Measurements from ENCODE around the gene EMX2. TPM values are rescaled to one million over a fixed set of nuclear protein-coding genes. Genes with fewer than 3 reads are reported as not detected.

EMX2 gene
- total RNA-seq, 4 donors from 2014 or later: 0.32 to 1.2 (median 0.89) TPM; not detected in 1

DNA sequence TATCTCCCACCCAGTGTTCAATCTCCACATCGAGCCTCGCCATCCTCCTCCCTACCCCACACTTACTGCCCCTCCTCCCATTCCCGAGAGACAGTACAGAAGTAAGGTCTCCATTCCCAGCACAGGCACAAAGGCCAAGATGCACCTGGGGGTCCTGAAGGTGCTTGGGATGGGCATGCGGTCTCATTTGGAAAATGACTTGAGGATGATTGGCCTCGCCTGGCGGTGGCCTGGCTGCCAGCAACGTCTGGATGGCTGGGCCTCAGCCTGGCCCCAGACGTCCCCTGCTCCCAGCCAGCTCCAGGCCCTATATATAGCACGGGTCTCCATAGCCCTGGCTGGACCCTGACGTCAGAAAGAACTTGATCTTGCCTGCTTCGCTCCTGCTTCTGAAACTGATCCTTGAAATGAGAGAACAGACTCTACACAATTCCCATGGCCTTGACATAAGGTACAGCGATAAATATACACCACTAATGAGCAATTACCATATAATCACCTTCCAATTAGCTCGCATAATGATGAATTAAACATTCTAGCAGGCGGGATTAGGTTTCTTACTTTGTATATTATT, 11.8 kb downstream of the EMX2 start:
- WGBS, 2 donors (ENCODE audit: low coverage in 1 of 2): 32 to 50% methylated on average over 6 to 7 of the region's 14 CpGs
- no peak overlapping the region for H3K27ac ChIP-seq
- H3K4me1 ChIP-seq: peaks cover 0 to 26% (median 0%) of the 10 kb centered on the region in 3 donors
- H3K4me3 ChIP-seq: no peak overlapping the region
- H3K27me3 ChIP-seq: peaks cover 92% of the 10 kb centered on the region
- H3K9me3 ChIP-seq: no peaks in the 10 kb centered on the region
- no peak for ATAC-seq
- H3K36me3 ChIP-seq: no peaks in the 10 kb centered on the region
- TF ChIP-seq, protein P1, sequence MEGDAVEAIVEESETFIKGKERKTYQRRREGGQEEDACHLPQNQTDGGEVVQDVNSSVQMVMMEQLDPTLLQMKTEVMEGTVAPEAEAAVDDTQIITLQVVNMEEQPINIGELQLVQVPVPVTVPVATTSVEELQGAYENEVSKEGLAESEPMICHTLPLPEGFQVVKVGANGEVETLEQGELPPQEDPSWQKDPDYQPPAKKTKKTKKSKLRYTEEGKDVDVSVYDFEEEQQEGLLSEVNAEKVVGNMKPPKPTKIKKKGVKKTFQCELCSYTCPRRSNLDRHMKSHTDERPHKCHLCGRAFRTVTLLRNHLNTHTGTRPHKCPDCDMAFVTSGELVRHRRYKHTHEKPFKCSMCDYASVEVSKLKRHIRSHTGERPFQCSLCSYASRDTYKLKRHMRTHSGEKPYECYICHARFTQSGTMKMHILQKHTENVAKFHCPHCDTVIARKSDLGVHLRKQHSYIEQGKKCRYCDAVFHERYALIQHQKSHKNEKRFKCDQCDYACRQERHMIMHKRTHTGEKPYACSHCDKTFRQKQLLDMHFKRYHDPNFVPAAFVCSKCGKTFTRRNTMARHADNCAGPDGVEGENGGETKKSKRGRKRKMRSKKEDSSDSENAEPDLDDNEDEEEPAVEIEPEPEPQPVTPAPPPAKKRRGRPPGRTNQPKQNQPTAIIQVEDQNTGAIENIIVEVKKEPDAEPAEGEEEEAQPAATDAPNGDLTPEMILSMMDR (IDR thresholded peaks at IDR 0.05): no peak
- no peak for TF ChIP-seq POLR2A (IDR thresholded peaks at IDR 0.05)
- TF ChIP-seq EP300 (IDR thresholded peaks at IDR 0.05): no peak
- no peak for TF ChIP-seq POLR2AphosphoS5 (IDR thresholded peaks at IDR 0.05)

DNA sequence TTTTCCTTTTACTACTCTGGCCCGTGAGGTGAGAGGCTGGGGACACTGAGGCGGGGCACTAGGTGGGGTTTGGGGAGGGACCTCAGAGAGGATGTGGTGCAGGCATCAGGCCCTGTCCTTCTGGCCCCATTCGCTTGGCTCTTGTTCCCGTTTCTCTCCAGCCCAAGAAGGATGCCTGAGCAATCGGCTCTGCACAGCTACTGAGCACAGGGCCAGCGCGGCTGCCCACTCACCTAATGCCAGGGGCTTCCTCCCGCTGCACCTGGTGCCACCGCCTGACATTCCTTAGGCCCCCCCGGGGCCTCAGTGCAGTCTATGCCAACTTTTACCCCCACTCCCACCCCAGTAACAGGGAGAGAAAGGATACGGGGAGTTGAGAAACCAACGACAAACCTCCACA, 12.5 kb downstream of the EMX2 start:
- H3K4me1 ChIP-seq: peaks cover 0 to 26% (median 0%) of the 10 kb centered on the region in 3 donors
- no peak overlapping the region for H3K4me3 ChIP-seq
- no peak for ATAC-seq
- no peaks in the 10 kb centered on the region for H3K9me3 ChIP-seq
- no peaks in the 10 kb centered on the region for H3K36me3 ChIP-seq
- WGBS, 2 donors (ENCODE audit: low coverage in 1 of 2): 54% methylated on average over 2 of the region's 12 CpGs; no CpG with 5 or more reads in 1 of the 2 donors
- H3K27ac ChIP-seq: no peak overlapping the region
- H3K27me3 ChIP-seq: peaks cover 89% of the 10 kb centered on the region
- TF ChIP-seq POLR2A (IDR thresholded peaks at IDR 0.05) (no peak), EP300 (IDR thresholded peaks at IDR 0.05) (no peak), POLR2AphosphoS5 (IDR thresholded peaks at IDR 0.05) (no peak)
- TF ChIP-seq, protein P1 (IDR thresholded peaks at IDR 0.05): no peak

DNA sequence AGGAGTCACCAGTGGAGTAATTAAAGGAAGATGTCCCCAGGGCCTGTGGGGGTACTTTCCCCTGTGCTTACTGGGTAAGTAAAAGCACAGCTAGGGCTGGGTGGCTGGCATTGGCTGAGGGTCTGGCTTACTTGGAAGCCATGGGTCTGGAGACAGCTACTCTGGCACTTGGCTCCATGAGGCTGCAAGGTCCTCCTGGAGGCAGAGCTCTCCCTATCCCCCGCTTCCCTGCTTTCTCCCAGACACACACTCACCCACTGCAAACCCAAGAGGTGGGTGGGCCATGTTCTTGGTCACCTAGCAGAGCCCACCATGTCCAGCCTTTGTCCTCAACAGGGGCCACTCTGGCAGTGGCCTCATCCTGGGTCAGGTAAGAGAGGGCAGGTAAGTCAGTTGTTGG, 13.3 kb downstream of the EMX2 start:
- peaks cover 87% of the 10 kb centered on the region for H3K27me3 ChIP-seq
- no peak overlapping the region for H3K4me3 ChIP-seq
- no peaks in the 10 kb centered on the region for H3K36me3 ChIP-seq
- H3K27ac ChIP-seq: no peak overlapping the region
- H3K4me1 ChIP-seq: peaks cover 0 to 26% (median 0%) of the 10 kb centered on the region in 3 donors
- H3K9me3 ChIP-seq: no peaks in the 10 kb centered on the region
- WGBS, 2 donors (ENCODE audit: low coverage in 1 of 2): no CpG with 5 or more reads among the region's 1 CpG
- no peak for ATAC-seq
- TF ChIP-seq POLR2A (IDR thresholded peaks at IDR 0.05) (no peak), POLR2AphosphoS5 (IDR thresholded peaks at IDR 0.05) (no peak), EP300 (IDR thresholded peaks at IDR 0.05) (no peak)
- TF ChIP-seq, protein P1 (IDR thresholded peaks at IDR 0.05): no peak

DNA sequence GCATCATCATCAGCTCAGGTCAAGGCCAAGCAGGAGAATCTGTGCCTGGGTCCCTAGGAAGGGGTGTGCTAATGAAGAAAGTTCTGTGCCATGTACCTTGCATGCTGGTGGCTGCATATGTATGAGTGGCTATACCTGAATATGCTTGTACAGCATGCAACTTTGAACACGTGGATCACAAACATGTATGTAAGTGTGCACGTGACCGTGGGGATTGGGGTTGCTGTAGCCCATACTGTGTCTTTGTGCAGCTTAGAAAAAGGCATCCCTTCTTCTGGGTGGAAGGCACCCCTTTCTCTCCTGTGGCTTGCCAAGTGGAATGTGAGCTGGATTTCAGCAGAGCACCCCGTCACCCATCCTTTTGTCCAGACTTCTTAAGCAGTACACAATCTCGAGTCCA, 13.8 kb downstream of the EMX2 start:
- ATAC-seq: no peak
- H3K27me3 ChIP-seq: peaks cover 87% of the 10 kb centered on the region

More for the DNA sequence above, 13.8 kb downstream of the EMX2 start:
- no peaks in the 10 kb centered on the region for H3K36me3 ChIP-seq
- H3K9me3 ChIP-seq: no peaks in the 10 kb centered on the region
- H3K4me1 ChIP-seq: peaks cover 0 to 23% (median 0%) of the 10 kb centered on the region in 3 donors
- 85 to 93% methylated on average over 3 to 4 of the region's 5 CpGs for whole genome bisulfite sequencing, 2 donors (ENCODE audit: low coverage in 1 of 2)
- TF ChIP-seq EP300 (IDR thresholded peaks at IDR 0.05): no peak
- TF ChIP-seq POLR2A (IDR thresholded peaks at IDR 0.05): no peak
- no peak for TF ChIP-seq POLR2AphosphoS5 (IDR thresholded peaks at IDR 0.05)
- TF ChIP-seq, protein P1 (IDR thresholded peaks at IDR 0.05): no peak
- H3K4me3 ChIP-seq: no peak overlapping the region
- no peak overlapping the region for H3K27ac ChIP-seq

Measured in gastroesophageal sphincter (tissue), 4 donors.